AG10803 (cell line): ENCODE data around the gene ADAT3.

Experiments used
- DNase-seq: peaks from one replicate; pipeline ENCODE4 v3.0.0; 2010; ENCODE audit warnings: low read depth
- H3K4me3 ChIP-seq: 2 replicates; pipeline ENCODE4 v1.5.1; 2011; ENCODE audit warnings: mild to moderate bottlenecking, low read length, control low read depth
- TF ChIP-seq, protein P1 (sequence below): conservative IDR thresholded peaks from 2 replicates; pipeline ENCODE4 v1.5.1; 2011; ENCODE audit warnings: mild to moderate bottlenecking, low read length, control low read depth, inconsistent platforms

ADAT3 gene

DNA sequence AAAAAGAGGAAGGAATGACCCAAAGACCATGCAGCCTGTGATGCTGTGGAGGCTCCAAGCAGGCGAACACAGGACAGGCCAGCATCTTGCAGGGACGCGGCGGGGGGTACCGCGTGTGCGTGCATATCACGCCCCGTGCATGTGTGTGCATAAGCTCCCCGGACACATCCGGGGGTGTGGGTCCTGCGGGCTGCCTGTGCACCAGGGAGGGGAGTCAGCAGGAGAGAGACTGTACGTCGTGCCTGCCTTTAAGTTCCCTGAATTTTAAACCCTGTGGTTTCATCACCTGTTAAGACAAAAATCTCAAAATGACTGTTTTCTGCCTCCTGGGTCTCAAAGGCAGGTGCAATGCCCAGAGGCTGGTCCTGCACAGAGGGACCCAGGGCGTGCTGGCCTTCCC is 16.6 kb downstream of the ADAT3 start:
- DNase-seq = no peak
- H3K4me3 ChIP-seq = no peak overlapping the region
- TF ChIP-seq, protein P1, sequence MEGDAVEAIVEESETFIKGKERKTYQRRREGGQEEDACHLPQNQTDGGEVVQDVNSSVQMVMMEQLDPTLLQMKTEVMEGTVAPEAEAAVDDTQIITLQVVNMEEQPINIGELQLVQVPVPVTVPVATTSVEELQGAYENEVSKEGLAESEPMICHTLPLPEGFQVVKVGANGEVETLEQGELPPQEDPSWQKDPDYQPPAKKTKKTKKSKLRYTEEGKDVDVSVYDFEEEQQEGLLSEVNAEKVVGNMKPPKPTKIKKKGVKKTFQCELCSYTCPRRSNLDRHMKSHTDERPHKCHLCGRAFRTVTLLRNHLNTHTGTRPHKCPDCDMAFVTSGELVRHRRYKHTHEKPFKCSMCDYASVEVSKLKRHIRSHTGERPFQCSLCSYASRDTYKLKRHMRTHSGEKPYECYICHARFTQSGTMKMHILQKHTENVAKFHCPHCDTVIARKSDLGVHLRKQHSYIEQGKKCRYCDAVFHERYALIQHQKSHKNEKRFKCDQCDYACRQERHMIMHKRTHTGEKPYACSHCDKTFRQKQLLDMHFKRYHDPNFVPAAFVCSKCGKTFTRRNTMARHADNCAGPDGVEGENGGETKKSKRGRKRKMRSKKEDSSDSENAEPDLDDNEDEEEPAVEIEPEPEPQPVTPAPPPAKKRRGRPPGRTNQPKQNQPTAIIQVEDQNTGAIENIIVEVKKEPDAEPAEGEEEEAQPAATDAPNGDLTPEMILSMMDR = no peak

DNA sequence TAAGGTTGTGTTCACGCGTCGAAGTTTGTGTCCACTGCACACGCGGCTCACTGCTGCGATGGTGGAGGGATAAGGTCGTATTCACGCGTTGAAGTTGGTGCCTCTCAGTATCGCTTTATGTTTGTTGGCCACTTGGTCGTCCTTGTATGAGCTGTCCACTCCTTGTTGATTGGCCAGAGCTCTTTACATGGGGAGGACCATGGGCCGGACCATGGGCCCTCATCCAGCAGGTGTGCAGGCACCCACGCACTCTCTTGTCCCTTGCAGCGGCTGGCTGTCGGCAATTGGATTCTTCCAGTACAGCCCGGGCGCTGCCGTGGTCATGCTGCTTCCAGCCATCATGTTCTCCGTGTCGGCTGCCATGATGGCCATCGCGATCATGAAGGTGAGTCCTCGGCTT is 17.6 kb downstream of the ADAT3 start:
- TF ChIP-seq, protein P1 = no peak
- DNase-seq = no peak
- no peak overlapping the region for H3K4me3 ChIP-seq

DNA sequence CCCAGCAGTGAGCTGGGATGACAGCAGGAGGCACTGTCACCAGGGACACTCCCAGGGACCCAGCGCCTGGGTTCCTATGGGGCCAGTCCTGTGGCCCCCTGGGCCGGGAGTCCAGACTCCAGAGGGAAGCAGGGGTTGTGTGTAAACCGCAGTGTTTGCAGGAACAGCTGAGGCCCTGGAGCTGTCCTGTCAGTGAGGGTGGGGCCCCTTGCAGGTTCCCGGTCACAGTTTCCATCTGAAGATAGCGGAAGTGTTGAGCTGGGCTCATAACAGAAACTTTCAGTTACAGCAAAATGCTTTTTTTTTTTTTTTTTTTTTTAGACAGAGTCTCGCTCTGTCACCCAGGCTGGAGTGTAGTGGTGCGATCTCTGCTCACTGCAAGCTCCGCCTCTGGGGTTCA is 18.1 kb downstream of the ADAT3 start:
- TF ChIP-seq, protein P1 = no peak

DNA sequence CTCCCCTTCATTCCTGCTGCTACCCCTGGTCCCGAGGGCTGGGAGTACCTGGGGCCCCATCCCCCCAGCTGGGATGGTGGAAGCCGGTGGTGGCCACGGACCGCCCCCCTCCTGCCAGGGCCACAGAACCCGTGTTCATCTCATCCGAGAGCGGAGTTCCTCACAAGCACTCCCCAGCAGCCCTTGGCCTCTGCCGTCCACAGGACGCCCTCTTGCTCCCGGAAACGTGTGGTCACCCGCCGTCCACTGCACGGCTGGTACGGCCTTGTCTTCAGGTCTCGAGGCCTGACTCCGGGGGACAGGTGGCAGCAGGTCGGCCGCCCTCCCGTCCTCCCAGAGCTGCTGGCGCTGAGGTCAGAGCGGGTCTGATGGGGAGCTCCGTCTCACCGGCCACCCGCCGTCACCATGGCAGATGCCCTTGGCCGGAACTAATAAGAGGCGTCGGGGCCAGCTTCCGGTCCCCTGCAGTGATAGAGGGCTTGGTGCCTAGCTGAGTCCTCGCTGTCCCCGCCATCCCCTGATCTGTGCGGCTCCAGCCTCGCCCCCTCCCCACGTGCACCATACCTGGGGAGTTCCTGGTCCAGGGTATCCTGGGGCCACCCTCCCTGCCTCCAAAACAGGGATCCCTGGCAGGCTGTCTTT is 19.2 kb downstream of the ADAT3 start:
- no peak for DNase-seq
- H3K4me3 ChIP-seq = no peak overlapping the region
- TF ChIP-seq, protein P1 = no peak

More for the DNA sequence above, 18.1 kb downstream of the ADAT3 start:
- no peak overlapping the region for H3K4me3 ChIP-seq
- DNase-seq = no peak

DNA sequence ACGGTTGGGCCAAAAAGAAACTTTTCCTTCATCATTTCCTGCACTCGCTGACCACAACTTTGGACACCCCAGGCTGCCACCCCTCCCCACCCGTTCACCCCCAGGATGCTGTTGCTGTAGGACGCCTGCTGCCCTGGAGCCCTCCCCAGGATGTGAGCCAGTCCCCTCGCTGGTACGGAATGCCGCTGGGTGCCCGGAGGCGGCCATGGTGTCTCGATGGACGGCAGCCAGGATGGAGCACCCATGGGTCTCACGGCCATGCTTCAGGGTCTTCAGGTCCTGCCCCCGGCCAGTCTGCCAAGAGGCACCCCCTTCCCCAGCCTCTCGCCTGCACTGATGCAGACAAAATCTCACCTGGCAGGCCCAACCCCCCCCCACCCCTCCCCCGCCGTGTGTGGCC is 20.3 kb downstream of the ADAT3 start:
- H3K4me3 ChIP-seq = no peak overlapping the region
- TF ChIP-seq, protein P1 = no peak
- DNase-seq = no peak

DNA sequence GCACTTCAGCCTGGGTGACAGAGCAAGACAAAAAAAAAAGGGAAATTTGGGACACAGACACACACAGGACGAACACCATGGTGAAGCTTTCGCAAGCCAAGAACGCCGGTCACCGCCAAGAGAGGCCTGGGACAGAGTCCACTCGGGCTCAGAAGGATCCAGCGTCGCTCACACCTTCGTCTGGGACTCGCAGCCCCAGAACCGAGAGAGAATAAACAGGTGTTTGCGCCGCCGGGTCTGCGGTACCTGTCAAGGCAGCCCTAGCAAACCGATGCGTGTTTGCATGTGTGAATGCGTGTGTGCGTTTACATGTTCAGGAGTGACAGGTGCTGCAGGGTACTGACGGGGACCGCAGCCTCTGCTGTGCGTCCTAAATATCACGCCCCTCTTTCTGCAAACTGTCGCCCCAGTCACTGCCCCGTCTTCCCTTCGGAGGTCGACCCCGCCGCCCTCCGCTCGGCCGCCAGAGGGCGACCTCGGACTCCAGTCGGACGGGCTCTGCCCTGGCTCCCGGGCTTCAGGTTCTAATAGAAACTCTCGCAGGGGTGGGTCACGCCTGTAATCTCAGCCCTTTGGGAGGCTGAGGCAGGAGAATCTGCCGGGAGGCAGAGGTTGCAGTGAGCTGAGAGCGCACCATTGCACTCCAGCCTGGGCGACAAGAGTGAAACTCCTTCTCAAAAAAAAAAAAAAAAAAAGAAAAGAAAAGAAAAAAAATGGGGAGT is 24.0 kb downstream of the ADAT3 start:
- TF ChIP-seq, protein P1 = peak; percentile 73
- DNase-seq = peak; percentile 60
- H3K4me3 ChIP-seq = peak overlapping the region; percentile 51

DNA sequence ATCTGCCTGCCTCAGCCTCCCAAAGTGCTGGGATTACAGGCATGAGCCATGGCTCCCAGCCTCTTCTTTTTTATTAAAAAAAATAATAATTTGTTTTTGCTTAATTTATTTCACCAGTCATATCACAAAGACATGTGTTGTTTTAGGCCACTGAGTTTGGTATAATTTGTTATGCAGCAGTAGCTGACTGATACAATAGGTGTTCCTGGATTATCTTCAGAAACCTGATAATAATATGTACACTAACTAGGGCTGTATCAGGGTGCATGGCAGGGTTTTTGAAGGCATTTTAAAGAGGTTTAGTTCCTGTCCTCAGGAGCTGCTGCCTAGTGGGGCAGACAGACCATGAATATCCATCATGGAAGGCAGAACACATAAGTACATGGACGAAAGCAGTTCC is 26.2 kb downstream of the ADAT3 start:
- TF ChIP-seq, protein P1 = no peak
- no peak overlapping the region for H3K4me3 ChIP-seq
- DNase-seq = no peak
